ENCODE measurements around the gene CIB4. TPM values are rescaled to one million over a fixed set of nuclear protein-coding genes. Genes with fewer than 3 reads are reported as not detected.

The CIB4 gene
- total RNA-seq, 1 donor from 2014 or later = not detected

DNA sequence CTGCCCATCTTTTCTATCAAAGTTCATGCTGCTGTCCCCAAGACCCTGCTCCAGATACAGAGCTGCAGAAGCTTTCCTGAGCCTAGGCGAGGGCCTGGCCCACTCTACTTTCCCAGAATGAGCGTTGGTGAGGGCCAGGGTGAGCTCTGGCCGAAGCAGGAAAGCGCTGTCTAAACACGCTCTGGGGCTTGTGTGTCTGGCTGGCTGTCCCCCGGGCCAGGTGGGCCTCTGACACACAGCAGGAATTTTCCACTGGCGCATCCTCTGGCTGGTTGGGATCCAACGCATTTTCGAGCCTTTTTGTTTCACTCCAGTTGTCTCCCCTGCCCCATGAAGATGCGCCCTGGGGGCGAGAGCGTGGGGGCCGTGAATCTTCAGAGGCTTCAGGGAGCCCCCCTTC is 33.6 kb upstream of the CIB4 start:
- no peak for FAIRE-seq
- peaks cover 10% of the 10 kb centered on the region for H3K27me3 ChIP-seq (ENCODE audit: control insufficient read depth, insufficient read depth, low read length)

DNA sequence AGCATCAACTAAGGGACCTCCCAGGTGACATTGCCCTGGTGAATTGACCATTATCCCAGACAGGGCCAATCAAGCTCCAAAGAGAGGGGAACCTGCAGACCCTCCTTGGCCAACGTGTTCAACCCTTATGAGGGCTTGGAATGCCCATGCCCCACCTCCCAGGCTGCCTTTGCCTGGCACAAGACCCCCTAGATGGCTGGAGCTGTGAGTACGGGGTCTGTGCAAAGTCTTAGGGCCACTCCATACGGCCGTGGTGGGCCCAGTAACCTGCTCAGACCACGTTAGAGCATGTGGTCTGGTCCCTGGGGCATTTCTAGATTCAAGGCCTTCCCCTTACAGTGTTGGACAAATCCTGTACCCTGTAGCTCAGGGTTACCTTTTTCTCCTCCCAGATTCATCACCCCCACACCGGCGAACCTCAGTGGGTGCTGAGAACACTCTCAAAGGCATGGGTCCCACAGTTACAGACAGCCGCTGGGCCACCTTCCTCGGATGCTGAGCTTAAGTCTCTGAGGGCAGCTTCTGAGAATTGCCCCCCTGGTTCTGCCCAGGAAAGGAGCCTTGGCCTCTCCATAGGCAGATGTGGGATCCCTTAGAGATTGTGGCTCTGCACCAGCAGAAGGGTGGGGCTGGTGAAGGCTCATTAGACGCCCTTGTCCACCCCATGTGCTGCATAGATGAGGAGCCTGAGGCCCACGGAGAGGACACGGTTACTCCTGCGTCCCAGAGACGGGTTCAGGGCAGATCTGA is 33.0 kb upstream of the CIB4 start:
- no peak for DNase-seq (ENCODE audit: low read depth)
- Histone ChIP-seq H3K36me3 (ENCODE audit: control insufficient read depth, insufficient read depth, low read length) (no peaks in the 10 kb centered on the region), H3K4me3 (ENCODE audit: low read depth, low read length) (no peak overlapping the region), H3K27me3 (ENCODE audit: control insufficient read depth, insufficient read depth, low read length) (peaks cover 10% of the 10 kb centered on the region)
- TF ChIP-seq, protein P1, sequence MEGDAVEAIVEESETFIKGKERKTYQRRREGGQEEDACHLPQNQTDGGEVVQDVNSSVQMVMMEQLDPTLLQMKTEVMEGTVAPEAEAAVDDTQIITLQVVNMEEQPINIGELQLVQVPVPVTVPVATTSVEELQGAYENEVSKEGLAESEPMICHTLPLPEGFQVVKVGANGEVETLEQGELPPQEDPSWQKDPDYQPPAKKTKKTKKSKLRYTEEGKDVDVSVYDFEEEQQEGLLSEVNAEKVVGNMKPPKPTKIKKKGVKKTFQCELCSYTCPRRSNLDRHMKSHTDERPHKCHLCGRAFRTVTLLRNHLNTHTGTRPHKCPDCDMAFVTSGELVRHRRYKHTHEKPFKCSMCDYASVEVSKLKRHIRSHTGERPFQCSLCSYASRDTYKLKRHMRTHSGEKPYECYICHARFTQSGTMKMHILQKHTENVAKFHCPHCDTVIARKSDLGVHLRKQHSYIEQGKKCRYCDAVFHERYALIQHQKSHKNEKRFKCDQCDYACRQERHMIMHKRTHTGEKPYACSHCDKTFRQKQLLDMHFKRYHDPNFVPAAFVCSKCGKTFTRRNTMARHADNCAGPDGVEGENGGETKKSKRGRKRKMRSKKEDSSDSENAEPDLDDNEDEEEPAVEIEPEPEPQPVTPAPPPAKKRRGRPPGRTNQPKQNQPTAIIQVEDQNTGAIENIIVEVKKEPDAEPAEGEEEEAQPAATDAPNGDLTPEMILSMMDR (IDR thresholded peaks at IDR 0.05; ENCODE audit: insufficient read depth, low read length, severe bottlenecking) = no peak
- FAIRE-seq = peak; percentile 18

More for the DNA sequence above, 33.6 kb upstream of the CIB4 start:
- H3K4me3 ChIP-seq (ENCODE audit: low read depth, low read length) = no peak overlapping the region
- TF ChIP-seq, protein P1 (IDR thresholded peaks at IDR 0.05; ENCODE audit: insufficient read depth, low read length, severe bottlenecking) = no peak
- DNase-seq (ENCODE audit: low read depth) = no peak
- H3K36me3 ChIP-seq (ENCODE audit: control insufficient read depth, insufficient read depth, low read length) = no peaks in the 10 kb centered on the region

DNA sequence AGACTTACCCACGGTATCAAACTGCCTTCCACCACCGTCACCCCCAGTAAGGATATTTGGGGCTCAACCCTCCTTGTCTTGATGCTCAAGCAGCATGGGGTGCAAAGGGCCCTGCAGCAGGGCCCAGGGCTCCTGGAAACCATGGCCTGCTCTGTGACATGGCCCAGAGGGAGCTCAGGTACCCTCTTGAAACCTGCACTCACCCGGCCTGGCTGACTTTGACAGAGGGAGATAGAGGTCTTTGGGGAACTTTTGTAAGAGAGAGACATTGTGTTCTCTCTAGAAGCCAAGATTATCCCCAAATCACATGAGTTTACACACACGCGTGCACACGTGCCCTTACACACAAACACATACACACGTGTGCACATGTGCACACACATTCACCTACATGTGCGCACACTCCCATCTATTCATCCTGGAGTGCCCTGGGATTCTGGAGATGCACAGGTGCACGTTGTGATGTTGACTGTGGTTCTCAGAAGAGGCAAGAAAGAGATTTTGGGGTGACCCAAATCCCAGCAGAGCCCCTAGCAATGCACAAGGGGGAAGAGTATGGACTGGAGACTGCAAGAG is 31.7 kb upstream of the CIB4 start:
- DNase-seq (ENCODE audit: low read depth) (no peak), FAIRE-seq (peak; percentile 36)
- Histone ChIP-seq H3K36me3 (ENCODE audit: control insufficient read depth, insufficient read depth, low read length) (no peaks in the 10 kb centered on the region), H3K4me3 (ENCODE audit: low read depth, low read length) (no peak overlapping the region), H3K27me3 (ENCODE audit: control insufficient read depth, insufficient read depth, low read length) (peaks cover 10% of the 10 kb centered on the region)
- TF ChIP-seq, protein P1 (IDR thresholded peaks at IDR 0.05; ENCODE audit: insufficient read depth, low read length, severe bottlenecking) = no peak

DNA sequence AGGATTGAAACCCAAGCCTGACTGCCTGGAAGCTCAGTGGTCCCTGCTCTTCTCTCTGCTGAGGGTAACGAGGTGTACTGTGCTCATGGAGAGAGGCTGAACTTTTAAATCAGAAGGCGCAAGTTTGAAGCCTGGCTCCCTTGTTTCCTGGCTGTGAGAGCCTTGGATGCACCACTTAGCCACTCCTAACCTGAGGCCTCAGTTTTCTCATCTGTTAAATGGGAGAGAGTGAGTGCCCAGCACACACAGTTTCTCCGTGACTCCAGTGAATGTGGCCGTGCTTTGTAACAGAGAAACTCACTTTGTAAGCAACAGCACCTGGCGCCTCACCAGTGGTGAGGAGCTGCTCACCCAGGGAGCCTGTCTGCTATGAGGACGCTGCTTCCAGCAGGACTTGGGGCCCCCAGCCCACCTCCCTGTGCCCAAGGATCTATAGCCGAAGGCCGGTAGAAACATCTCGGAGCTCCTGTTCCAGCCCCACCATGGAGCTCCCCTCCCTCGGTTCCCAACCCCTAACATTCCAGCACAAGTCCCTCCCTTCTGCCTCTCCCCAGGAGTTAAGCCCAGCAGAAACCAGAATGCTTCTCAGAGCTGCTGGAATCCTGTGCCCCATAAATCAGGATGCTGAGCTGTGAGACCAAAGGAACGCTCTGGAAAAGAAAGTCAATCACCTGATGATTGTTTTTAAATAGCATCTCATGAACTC is 31.1 kb upstream of the CIB4 start:
- no peak overlapping the region for H3K4me3 ChIP-seq (ENCODE audit: low read depth, low read length)
- DNase-seq (ENCODE audit: low read depth) (no peak), FAIRE-seq (no peak)
- peaks cover 8% of the 10 kb centered on the region for H3K27me3 ChIP-seq (ENCODE audit: control insufficient read depth, insufficient read depth, low read length)
- no peaks in the 10 kb centered on the region for H3K36me3 ChIP-seq (ENCODE audit: control insufficient read depth, insufficient read depth, low read length)
- TF ChIP-seq, protein P1 (IDR thresholded peaks at IDR 0.05; ENCODE audit: insufficient read depth, low read length, severe bottlenecking) = no peak

DNA sequence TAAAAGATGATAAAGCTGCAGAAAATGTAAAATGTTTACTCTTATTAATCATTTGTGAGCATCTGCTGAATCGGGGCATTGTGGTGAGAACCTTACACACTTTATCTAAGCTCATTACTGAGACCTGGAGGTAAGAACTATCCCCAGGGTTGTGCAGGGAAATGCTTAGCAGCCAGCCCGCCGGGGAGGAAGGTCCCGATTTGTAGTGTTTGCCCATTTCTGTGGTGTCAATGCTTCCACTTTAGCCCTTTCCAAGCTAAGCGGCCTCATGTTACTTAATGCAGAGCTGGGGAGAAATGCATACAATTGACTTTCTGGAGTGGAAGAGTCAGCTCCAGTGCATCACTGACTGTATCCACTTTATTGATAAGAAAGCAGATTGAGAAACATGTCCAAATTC is 30.5 kb upstream of the CIB4 start:
- no peak for FAIRE-seq
- Histone ChIP-seq H3K36me3 (ENCODE audit: control insufficient read depth, insufficient read depth, low read length) (no peaks in the 10 kb centered on the region), H3K4me3 (ENCODE audit: low read depth, low read length) (no peak overlapping the region), H3K27me3 (ENCODE audit: control insufficient read depth, insufficient read depth, low read length) (peaks cover 8% of the 10 kb centered on the region)
- no peak for DNase-seq (ENCODE audit: low read depth)
- TF ChIP-seq, protein P1 (IDR thresholded peaks at IDR 0.05; ENCODE audit: insufficient read depth, low read length, severe bottlenecking) = no peak

Data from bronchial epithelial cell (primary cell).